Measurements from ENCODE around the gene PPIP5K1.

Gene PPIP5K1

GRCh38 chr15:43487271-43487895 is 102.6 kb downstream of the PPIP5K1 start:
- DNase-seq: no peak

GRCh38 chr15:43484455-43484854 is 105.6 kb downstream of the PPIP5K1 start:
- no peak for DNase-seq
